ENCODE results near the gene CHPF2. TPM values are rescaled to one million over a fixed set of nuclear protein-coding genes. Genes with fewer than 3 reads are reported as not detected.

The CHPF2 gene
- total and polyA plus RNA-seq, 2 experiments from 2014 or later: 4.8 to 26.1 TPM

- Histone ChIP-seq H3K36me3 (ENCODE audit: insufficient read depth) (peaks cover 21% of the 10 kb centered on the region), H3K4me2 (peak overlapping the region; percentile 91), H3K79me2 (replicated peaks; ENCODE audit: insufficient read depth) (peaks cover 17% of the 10 kb centered on the region), H3K27ac (ENCODE audit: low read depth) (no peak overlapping the region), H3K9me2 (ENCODE audit: insufficient read depth) (no peaks in the 10 kb centered on the region), H2AFZ (0 out of 2 replicates have a peak overlapping the region, but pooled peaks have one; percentile 44), H3K4me1 (ENCODE audit: insufficient read depth) (peaks cover 13% of the 10 kb centered on the region), H3K27me3 (ENCODE audit: insufficient read depth) (no peaks in the 10 kb centered on the region), H3K4me3 (peak overlapping the region; percentile 95), H3F3A (replicated peaks; ENCODE audit: low read depth) (peaks cover 9% of the 10 kb centered on the region), H4K20me1 (replicated peaks; ENCODE audit: insufficient read depth) (peaks cover 14% of the 10 kb centered on the region; the same call in 1 of the 2 replicates)
- ATAC-seq (no peak), DNase-seq (ENCODE audit: low spot score) (no peak)
- Mint-ChIP-seq H3K4me3 (peak overlapping the region; percentile 98), H3K9me3 (no peaks in the 10 kb centered on the region), H3K4me1 (peaks cover 24% of the 10 kb centered on the region), H3K27ac (peak overlapping the region; percentile 84), H3K36me3 (ENCODE audit: low read depth) (peaks cover 51% of the 10 kb centered on the region), H3K27me3 (ENCODE audit: insufficient read depth, low read depth, poor library complexity) (peaks cover 11% of the 10 kb centered on the region)
- TF ChIP-seq CREB1 (CRISPR knock-in tag; IDR thresholded peaks at IDR 0.05; ENCODE audit: low read depth) (no peak), CTCF (conservative IDR thresholded peaks at IDR 0.05; ENCODE audit: low read depth in 2 of 2) (no peak)
Measured at GRCh38 chr7:151226560-151226874, 5.8 kb upstream of the CHPF2 start.

- Histone ChIP-seq H2AFZ (peak within 1 kb of the TSS; percentile 44), H3K4me1 (ENCODE audit: insufficient read depth) (peaks cover 13% of the 10 kb centered on the region), H3K36me3 (ENCODE audit: insufficient read depth) (peaks cover 16% of the 10 kb centered on the region)
Measured at GRCh38 chr7:151226875-151227782, 5.2 kb upstream of the CHPF2 start, which contains the start of gene ABCF2. Gene ABCF2, minus strand, starts transcription at chr7:151227205. Its CDS starts 747 bp downstream, at chr7:151226458.

More at GRCh38 chr7:151226875-151227782, 5.2 kb upstream of the CHPF2 start, which contains the start of gene ABCF2:
- Histone ChIP-seq H3K79me2 (replicated peaks; ENCODE audit: insufficient read depth) (peaks cover 17% of the 10 kb centered on the region), H3K27ac (ENCODE audit: low read depth) (peak within 1 kb of the TSS; percentile 82), H3K4me2 (peak within 1 kb of the TSS; percentile 91), H3K4me3 (peak within 1 kb of the TSS; percentile 95), H3K9me2 (ENCODE audit: insufficient read depth) (no peaks in the 10 kb centered on the region), H3F3A (replicated peaks; ENCODE audit: low read depth) (peaks cover 9% of the 10 kb centered on the region), H3K27me3 (ENCODE audit: insufficient read depth) (no peaks in the 10 kb centered on the region), H4K20me1 (replicated peaks; ENCODE audit: insufficient read depth) (peaks cover 14% of the 10 kb centered on the region; the same call in 1 of the 2 replicates)
- Mint-ChIP-seq H3K9me3 (no peaks in the 10 kb centered on the region), H3K27me3 (ENCODE audit: insufficient read depth, low read depth, poor library complexity) (peaks cover 12% of the 10 kb centered on the region), H3K36me3 (ENCODE audit: low read depth) (peaks cover 46% of the 10 kb centered on the region), H3K4me1 (peaks cover 29% of the 10 kb centered on the region), H3K4me3 (peak within 1 kb of the TSS; percentile 98), H3K27ac (peak within 1 kb of the TSS; percentile 98)
- DNase-seq (ENCODE audit: low spot score): peak; percentile 99
- TF ChIP-seq JUNB (IDR thresholded peaks at IDR 0.05; ENCODE audit: unreplicated experiment) (no peak), ETS1 (IDR thresholded peaks at IDR 0.05) (peak; percentile 98), CTCF (conservative IDR thresholded peaks at IDR 0.05; ENCODE audit: low read depth in 2 of 2) (no peak), POLR2AphosphoS5 (IDR thresholded peaks at IDR 0.05; ENCODE audit: low read depth) (peak; percentile 84), CREB1 (CRISPR knock-in tag; IDR thresholded peaks at IDR 0.05; ENCODE audit: low read depth) (peak; percentile 98)
- ATAC-seq: peak; percentile 97

Measured in GM23338 (cell line).